Stimulated activated naive CD4-positive, alpha-beta T cell (primary cell): ENCODE measurements around the gene THOC5.
"Not testable (repeated sequence)": the region's sequence is repeated elsewhere in the genome, so short reads cannot be mapped to it uniquely, and the experiment has no call there.

Source experiments
- DNase-seq, 6 experiments: peaks; one replicate each; lab custom pipeline; 2025; lab: John Stamatoyannopoulos, UW

THOC5 gene

DNA sequence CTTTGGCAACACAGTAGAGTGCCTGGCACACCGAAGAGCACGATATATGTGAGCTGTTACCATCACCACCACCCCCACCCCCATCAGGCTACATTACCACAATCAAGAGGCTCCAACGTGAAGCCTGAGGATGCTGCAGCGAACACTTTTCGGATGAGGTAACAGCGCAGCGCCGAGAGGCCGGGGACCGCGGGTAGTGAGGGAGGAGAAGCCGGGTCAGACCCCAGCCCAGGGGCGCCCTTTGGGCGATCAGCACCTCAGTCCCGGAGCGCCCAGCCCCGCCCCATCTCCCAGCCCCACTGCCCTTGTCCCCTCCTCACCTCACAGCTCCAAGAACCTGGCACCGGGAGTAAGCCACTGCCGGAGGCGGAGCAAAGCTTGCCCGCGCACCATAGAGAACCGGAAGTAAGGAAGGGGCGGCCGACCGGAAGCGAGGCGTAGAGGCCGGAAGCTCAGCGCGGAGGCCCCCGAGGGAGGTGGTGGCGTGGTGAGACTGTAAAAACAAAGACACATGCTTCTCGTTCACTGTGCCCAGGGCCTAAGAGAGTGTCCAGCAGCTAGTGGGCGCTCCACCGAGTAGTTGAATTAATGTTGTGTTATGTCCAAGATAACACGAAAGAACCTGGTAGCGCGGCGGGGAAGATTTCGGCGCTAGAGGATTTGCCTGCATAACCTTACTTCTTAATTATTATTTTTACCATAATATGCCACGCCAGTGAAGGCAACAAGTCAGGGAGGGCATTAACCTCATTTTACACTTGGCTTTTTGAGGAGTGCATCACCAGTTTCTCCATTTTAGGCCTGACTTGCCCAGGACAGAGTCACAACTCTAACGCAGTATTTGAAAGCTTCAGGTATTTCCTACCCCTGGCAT, at the start of gene THOC5:
TSS of gene THOC5 (minus strand) at position 407 of the 874 bp plus-strand sequence. CDS start 4,610 bp downstream, outside the sequence.
- peak; percentile 75 to 91 (median 80) for DNase-seq

DNA sequence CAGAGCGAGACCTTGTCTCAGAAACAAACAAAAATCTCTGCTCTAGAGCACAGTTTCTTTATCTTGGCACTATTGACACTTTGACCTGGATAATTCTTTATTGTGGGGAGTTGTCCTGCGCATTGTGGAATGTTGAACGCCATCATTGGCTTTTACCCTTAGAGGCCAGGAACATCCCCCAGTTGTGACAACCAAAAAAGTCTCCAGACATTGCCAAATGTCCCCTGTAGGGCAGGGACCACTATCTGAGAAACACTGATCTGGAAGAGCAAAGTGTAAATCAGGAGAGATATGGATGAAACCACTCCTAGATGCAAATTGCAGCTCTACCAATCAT, 45.1 kb upstream of the THOC5 start:
- DNase-seq = no peak

DNA sequence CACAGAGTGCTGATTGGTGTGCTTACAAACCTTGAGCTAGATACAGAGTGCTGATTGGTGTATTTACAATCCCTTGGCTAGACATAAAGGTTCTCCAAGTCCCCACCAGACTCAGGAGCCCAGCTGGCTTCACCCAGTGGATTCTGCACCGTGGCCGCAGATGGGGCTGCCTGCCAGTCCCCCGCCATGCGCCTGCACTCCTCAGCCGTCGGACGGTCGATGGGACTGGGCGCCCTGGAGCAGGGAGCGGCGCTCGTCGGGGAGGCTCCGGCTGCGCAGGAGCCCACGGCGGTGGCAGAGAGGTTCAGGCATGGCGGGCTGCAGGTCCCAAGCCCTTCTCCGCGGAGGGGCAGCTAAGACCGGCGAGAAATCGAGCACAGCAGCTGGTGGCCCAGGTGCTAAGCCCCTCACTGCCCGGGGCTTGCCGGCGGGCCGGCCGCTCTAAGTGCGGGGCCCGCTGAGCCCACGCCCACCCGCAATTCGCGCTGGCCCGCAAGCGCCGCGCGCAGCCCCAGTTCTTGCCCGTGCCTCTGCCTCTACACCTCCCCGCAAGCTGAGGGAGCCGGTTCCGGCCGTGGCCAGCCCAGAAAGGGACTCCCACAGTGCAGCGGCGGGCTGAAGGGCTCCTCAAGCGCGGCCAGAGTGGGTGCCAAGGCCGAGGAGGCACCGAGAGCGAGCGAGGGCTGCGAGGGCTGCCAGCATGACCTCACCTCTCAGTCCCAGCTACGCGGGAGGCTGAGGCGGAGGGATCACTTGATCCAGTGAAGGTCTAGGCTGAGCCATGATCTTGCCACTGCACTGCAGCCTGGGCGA, 44.5 kb upstream of the THOC5 start:
- DNase-seq = not testable (repeated sequence)

DNA sequence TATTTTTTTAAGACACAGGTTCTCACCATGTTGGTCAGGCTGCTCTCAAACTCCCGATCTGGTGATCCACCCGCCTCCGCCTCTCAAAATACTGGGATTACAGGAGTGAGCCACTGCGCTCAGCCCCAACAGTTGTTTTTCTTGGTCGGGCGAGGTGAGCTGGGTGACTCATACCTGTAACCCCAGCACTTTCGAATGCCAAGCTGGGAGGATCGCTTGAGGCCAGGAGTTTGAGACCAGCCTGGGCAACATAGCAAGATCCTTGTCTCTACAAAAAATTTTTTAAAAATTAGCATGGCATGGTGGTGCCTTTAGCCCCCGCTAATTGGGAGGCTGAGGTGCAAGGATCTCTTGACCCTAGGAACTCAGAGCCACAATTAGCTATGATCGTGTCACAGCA, 42.9 kb upstream of the THOC5 start:
- no peak for DNase-seq

DNA sequence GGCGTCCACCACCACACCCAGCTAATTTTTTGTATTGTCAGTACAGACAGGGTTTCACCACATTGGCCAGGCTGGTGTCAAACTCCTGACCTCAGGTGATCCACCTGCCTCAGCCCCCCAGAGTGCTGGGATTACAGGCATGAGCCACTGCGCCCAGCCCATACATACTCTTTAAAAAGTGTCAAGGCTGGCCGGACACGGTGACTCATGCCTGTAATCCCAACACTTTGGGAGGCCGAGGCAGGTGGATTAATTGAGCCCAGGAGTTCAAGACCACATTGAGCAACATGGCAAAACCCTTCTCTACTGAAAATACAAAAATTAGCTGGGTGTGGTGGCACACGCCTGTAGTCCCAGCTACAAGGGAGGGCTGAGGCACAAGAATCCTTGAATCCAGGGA, 40.9 kb upstream of the THOC5 start:
- not testable (repeated sequence) for DNase-seq

DNA sequence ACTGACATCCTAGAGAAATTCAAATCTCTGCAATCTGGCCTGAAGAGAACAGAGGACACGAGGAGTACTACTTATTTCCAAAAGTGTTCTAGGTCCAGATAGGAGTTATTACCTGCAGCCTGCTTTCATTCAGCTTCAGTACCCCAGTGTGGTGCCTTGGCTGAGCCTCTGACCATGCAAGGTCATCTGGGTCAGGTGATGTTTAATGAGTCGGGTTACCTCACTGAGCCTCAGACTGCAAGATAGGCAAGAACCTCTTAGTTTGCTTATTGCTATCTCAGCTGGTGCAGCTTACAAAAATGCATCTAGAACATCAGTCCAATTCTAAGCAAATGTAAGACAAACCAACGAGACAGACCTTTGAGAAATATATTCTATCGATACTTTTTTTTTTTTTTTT, 40.4 kb upstream of the THOC5 start:
- DNase-seq = no peak

DNA sequence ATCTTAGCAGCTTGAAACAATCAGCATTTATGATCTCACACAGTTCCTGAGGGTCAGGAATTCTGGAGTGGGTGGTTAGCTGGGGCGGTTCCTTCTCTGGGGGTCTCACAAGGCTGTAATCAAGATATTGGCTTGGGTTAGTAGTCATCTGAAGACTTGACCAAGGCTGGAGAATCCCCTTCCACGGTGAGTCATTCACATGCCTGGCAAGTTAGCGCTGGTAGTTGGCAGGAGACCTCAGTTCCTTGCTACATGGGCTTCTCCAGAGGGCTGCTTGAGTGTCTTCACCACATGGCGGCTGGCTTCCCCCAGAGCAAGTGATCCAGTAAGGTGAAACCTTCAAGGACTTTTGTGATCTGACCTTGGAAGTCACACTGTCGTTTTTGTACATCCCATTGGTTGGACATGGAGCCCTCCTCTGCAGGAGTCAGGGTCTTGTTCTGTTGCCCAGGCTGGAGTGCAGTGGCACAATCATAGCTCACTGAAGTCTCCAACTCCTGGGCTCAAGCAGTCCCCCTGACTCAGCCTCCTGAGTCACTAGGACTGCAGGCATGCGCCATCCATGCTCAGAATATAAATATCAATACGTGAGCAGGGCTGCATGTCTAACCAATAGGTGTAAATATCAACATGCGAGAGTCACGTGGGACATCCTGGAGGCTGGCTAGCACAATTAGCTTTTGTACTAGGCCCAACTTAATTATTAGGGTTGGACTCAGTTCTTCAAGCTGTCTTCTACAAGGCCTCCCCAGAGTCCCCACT, 34.6 kb upstream of the THOC5 start:
- DNase-seq = no peak

DNA sequence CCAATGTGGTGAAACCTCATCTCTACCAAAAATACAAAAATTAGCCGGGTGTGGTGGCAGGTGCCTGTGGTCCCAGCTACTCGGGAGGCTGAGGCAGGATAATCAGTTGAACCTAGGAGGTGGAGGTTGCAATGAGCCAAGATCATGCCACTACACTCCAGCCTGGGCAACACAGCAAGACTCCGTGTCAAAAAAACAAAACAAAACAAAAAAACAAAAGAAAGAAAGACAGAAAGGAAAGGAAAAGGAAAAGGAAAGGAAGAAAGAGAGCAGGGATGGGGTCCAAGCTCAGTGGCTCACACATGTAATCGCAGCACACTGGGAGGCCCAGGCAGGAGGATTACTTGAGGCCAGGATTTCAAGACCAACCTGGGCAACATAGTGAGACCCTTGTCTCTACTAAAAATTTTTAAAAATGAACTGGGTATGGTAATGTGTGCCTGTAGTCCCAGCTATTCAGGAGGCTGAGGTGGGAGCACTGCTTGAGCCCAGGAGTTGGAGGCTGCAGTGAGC, 32.7 kb upstream of the THOC5 start:
- not testable (repeated sequence) for DNase-seq

DNA sequence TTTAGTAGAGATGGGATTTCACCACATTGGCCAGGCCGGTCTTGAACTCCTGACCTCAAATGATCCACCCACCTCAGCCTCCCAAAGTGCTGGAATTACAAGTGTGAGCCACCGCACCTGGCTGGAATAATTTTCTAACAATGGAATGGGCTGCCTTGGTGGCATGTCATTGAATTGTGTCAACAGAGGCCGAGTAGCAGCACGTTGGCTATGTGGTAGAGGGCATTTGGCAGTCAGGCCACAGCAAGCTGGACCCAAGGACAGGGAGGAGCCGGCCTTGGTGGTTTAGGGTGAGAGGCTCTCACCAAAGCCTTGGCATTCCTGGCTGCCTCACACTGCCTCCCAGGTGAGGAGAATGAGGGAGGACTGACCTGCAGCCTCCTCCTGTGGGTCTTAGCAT, 31.4 kb upstream of the THOC5 start:
- no peak for DNase-seq

DNA sequence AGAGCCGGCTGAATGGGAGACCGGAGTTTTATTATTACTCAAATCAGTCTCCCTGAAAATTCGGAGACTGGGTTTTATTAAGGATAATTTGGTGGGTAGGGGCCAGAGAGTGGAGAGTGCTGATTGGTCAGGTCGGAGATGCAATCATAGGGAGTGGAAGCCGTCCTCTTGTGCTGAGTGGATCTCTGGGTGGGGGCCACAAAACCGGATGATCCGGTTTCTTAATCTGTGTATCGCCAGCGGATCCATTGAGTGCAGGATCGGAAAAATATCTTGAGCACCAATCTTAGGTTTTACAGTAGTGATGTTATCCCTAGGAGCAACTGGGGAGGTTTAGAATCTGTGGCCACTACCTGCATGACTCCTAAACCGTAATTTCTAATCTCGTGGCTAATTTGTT, 28.2 kb upstream of the THOC5 start:
- no peak for DNase-seq

DNA sequence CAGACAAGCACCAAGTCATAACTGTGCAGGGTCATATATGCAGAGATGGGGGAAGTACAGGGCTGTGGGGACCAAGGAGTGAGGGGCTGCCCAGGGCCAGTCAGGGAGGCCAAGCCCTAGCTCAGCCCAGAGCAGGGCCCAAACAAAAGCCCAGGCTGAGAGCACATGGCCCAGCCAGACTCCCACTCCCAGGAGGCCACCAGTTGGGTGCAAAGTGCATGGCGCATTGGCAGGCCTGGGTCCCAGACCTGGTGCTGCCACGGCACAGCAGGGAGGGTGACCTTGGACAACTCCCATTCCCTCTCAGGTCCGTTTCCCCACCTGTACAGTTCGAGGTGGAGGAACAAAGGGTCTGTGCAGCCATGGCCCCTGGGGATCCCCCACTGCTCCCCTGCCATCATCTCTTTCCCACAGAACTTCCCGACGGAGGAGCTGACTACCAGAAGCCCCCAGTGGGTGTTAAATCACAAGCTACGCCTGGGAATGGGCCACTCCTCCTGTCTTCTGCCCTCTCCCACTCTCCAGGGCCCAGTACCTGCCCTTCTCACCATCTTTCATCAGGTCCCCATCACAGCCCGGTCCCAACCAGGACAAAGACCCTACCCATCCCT, 26.7 kb upstream of the THOC5 start:
- DNase-seq = no peak

DNA sequence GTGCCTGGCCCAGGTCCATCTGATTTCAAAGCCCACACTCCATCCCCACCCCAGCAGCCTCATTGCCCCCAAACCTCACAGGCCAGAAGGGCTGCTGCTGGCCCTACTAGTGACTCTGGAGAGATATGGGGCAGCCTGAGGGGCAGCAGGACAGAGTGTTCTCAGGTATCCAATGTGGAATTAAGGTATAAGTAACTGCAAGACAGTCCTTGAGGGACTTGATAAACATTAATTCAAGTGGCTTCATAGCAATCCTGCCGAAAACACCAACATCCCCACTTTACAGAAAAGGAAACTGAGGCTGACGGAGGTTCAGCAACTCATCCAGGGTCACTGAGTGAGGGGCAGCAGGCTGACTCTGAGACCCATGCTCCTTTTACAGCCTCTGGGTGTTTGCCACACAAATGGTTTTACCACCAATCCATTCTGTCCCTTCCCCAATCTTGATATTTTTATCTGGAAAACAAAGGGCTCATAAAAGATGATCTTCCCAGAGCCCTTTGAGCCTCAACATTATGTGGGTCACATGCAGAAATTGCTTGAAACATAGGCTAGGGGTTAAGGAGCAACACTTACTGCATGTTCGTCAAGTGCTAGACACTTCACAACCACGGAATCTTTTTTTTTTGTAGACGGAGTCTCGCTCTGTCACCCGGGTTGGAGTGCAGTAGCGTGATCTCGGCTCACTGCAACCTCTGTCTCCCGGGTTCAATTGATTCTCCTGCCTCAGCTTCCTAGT, 25.1 kb upstream of the THOC5 start:
- DNase-seq = no peak

DNA sequence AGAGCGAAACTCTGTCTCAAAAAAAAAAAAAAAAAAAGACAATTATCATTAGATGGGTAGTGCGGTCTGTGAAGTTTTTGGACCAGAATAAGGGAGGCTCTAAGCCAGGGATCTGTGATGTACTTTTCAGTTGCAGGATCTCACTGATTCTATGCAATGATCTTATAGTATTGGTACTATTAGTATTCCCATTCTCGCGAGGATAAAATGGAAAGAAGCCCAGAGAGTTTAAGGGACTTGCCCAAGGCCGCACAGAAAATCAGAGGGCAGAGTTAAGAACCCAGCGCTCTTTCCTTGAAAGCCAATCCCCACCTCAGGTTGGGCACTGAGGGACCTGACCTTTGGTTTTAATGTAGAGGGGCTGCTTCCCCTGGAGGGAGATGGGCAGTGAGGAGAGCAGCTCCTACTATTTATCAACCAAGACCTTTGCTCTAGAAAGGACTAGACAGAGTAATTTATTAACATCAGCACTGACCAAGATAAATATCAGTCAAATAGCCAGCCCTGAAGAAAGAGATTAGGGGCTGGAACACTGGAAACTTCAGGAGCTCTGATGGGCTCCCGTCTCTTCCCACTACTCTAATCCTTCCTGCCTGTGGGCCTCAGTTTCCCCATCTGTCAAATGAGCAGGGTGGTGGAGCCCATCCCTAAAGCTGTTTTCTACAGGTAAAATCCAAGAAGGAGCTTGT, 21.3 kb upstream of the THOC5 start:
- DNase-seq = no peak

DNA sequence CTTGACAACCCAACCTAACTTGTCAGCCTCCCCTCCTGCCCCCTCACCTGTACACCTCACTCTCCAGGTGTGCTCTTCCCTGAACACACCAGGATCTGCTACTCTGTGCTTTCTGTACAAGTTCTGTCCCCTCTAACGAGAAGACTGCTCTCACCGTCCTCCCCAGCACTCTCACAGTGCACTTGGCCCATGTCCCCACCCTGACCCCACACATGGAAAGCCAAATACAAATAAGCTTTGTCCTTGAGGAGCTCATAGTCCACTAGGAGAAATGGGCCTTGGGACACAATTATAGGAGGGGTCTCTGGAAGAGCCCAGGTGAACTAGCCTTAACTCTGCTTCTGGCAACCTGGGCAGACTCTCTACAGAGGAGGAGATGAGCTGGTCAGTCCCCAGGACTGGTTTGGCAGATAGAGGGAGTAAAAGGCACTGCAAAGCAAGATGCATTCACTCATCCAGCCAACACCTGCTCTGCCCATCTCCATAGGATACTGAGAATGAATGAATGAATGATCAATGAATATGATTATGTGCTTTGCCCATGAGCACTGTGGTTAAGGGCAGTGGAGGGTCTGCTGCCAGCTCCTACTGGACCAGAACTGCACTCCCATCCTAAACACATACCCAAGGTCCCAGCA, 17.5 kb upstream of the THOC5 start:
- no peak for DNase-seq

DNA sequence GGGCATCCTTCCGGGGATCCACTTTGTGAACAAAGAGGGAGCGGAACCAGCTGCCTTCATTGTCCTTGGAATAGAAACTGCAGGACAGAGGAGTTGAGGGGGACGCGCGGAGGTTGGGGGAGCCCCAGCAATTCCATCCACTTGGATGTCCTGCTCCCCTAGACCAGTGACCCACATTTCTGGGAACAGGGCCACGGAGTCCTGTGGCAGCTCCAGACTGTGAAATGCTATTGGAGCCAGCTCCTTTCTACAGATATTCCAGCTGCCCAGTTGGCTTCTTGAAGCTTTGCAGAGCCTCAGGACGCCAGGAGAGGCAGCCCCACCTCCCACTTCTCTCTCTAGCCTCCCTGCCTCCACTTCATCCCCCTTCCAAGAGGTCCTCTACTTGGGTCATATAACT, 16.9 kb upstream of the THOC5 start:
- DNase-seq = no peak

DNA sequence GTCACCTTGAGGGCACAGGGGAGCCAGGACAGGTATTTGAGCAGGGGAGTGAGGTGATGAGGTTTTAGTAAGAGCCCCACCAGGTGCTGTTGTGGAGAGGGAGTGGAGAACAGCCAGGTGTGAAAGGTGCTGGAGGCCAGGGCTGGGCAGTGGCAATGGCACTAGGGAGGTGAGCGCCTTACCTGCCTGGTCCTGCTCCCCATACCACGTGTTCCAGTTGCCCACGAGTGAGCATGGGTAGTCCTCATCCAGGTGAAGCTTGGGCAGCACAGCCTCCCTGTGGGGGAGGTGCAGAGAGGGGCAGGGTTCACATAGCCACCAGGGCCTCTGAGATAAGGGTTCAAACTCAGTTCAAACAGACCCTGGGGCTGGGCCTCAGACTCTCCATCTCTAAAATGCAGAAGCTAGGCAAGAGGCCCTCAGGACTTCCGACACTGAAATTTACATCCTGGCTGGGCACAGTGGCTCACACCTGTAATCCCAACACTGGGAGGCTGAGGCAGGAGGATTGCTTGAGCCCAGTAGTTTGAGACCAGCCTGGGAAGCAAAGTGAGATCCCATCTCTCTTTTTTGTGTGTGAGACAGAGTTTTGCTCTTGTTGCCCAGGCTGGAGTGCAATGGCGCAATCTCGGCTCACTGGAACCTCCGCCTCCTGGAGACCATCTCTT, 15.6 kb upstream of the THOC5 start:
- DNase-seq = no peak

DNA sequence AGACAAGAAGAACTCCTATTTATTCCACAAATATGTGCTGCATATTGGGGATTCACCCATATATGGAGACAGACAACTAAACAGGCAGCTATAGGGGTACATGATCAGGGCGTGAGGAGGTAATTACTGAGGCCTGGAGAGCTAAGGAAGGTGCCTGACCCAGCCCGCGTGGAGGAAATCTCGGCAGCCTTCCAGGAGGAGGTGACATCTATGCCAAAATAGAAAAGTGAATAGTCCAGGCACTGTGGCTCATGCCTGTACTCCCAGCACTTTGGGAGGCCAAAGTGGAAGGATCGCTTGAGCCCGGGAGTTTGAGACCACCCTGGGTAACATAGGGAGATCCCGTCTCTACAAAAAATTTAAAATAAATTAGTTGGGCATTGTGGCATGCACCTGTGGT, 13.8 kb upstream of the THOC5 start:
- no peak for DNase-seq

DNA sequence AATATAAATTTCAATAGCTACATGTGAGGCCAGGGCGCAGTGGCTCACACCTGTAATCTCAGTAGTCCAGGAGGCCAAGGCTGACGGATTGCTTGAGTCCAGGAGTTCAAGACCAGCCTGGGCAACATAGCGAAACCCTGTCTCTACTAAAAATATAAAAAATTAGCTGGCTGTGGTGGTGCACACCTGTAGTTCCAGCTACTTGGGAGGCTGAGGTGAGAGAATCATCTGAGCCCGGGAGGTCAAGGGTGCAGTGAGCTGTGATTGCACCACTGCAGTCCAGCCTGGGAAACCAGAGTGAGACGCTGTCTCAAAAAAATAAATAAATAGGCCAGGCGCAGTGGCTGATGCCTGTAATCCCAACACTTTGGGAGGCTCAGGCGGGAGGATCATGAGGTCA, 13.0 kb upstream of the THOC5 start:
- DNase-seq = not testable (repeated sequence)

DNA sequence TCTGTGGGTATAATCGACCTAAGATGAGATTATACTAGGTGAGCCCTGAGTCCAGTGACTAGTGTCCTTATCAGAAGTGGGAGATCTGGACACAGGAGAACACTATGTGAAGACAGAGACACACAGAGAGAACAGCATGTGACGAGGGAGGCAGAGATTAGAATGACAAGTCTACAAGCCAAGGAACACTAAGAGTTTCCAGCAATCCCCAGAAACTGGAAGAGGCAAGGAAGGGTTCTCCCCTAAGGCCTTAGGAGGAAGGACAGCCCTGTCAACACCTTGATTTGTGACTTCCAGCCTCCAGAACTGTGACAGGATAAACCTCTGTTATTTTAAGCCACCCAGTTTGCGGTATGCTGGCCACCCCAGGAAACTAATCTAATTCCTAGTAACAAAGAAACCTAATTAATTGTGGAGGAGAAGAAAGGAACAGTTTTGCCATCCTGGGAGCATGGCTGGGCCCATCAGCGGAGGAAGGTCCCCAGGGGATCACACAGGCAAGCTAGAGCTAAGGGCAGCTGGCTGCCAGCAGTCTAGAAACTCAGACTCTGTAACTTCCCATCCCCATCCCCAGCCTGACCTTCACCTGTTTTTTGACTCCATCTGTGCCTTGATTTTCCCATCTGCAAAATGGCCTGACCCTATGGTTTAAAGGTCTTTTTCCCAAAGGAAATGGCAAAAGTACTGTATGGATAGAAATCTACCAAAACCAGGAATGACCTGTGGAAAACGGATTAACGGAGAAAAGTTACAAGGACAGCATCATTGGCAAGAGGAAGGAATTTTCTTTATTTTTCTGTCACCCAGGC, 10.3 kb upstream of the THOC5 start:
- DNase-seq = no peak
